GM21825 (cell line): ENCODE results near the gene NUCKS1.
"Not testable (repeated sequence)": the region's sequence is repeated elsewhere in the genome, so short reads cannot be mapped to it uniquely, and the experiment has no call there.

Experiments used
- ATAC-seq: cut with Tn5 transposase; IDR thresholded peaks from one replicate; pipeline ENCODE4 v1.9.1; 2021; ENCODE audit warnings: mild to moderate bottlenecking, moderate library complexity; ENCODE audit not compliant: unreplicated experiment

The NUCKS1 gene

GRCh38 chr1:205733438-205734175 lies 16.4 kb downstream of the NUCKS1 start:
- no peak for ATAC-seq

- no peak for ATAC-seq
Measured at GRCh38 chr1:205729945-205730610, 19.9 kb downstream of the NUCKS1 start.

GRCh38 chr1:205726619-205727125 lies 23.3 kb downstream of the NUCKS1 start:
- ATAC-seq = no peak

- ATAC-seq = no peak
Measured at GRCh38 chr1:205725514-205725913, 24.5 kb downstream of the NUCKS1 start.

GRCh38 chr1:205720740-205721139 lies 29.2 kb downstream of the NUCKS1 start:
- not testable (repeated sequence) for ATAC-seq

- ATAC-seq = no peak
Measured at GRCh38 chr1:205719762-205720161, 30.2 kb downstream of the NUCKS1 start.

GRCh38 chr1:205719015-205719414 lies 31.0 kb downstream of the NUCKS1 start:
- ATAC-seq = no peak

- no peak for ATAC-seq
Measured at GRCh38 chr1:205716371-205717132, 33.4 kb downstream of the NUCKS1 start.

- ATAC-seq = no peak
Measured at GRCh38 chr1:205715628-205716027, 34.4 kb downstream of the NUCKS1 start.

GRCh38 chr1:205714906-205715246 lies 35.1 kb downstream of the NUCKS1 start:
- ATAC-seq = no peak

- ATAC-seq = no peak
Measured at GRCh38 chr1:205714190-205714905, 35.6 kb downstream of the NUCKS1 start.

GRCh38 chr1:205711105-205712048 lies 38.6 kb downstream of the NUCKS1 start:
- ATAC-seq = no peak

- ATAC-seq = no peak
Measured at GRCh38 chr1:205710201-205711062, 39.5 kb downstream of the NUCKS1 start.

- no peak for ATAC-seq
Measured at GRCh38 chr1:205709640-205710039, 40.3 kb downstream of the NUCKS1 start.

GRCh38 chr1:205709059-205709398 lies 41.0 kb downstream of the NUCKS1 start:
- no peak for ATAC-seq

- no peak for ATAC-seq
Measured at GRCh38 chr1:205706601-205707502, 43.1 kb downstream of the NUCKS1 start.

- ATAC-seq = no peak
Measured at GRCh38 chr1:205704903-205705302, 45.1 kb downstream of the NUCKS1 start.

- ATAC-seq = no peak
Measured at GRCh38 chr1:205703072-205703471, 46.9 kb downstream of the NUCKS1 start.
